ENCODE data around the gene UBALD1.

DNA sequence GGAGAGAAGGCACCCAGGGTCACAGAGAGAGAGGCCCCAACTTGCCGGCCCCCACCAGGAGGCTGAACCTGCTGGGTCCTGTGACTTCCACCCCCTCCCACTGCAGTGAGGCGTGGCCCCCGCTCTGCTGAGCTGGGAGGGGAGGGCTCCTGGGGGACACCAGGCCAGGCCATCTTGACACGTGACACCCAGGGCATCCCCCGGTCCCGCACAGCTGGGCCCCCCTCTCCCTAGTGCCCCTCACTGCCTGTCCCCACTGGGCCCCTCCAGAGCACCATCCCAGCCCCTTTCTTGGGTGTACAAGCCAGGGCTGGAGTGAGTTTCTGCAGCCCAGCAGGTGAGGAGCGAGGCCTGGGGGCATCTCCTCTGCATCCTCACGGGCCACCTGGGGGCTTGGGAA is 12.4 kb downstream of the UBALD1 start:
- TF ChIP-seq, protein P1, sequence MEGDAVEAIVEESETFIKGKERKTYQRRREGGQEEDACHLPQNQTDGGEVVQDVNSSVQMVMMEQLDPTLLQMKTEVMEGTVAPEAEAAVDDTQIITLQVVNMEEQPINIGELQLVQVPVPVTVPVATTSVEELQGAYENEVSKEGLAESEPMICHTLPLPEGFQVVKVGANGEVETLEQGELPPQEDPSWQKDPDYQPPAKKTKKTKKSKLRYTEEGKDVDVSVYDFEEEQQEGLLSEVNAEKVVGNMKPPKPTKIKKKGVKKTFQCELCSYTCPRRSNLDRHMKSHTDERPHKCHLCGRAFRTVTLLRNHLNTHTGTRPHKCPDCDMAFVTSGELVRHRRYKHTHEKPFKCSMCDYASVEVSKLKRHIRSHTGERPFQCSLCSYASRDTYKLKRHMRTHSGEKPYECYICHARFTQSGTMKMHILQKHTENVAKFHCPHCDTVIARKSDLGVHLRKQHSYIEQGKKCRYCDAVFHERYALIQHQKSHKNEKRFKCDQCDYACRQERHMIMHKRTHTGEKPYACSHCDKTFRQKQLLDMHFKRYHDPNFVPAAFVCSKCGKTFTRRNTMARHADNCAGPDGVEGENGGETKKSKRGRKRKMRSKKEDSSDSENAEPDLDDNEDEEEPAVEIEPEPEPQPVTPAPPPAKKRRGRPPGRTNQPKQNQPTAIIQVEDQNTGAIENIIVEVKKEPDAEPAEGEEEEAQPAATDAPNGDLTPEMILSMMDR (IDR thresholded peaks at IDR 0.05; ENCODE audit: low read depth, low read length, poor library complexity, severe bottlenecking): no peak
- TF ChIP-seq EZH2phosphoT487 (IDR thresholded peaks at IDR 0.05; ENCODE audit: borderline replicate concordance, low read length): no peak
